ENCODE measurements around the gene CXCL8.
A peak's percentile ranks its signal among the peaks of the same experiment; 100 is the strongest.

CXCL8 gene

DNA sequence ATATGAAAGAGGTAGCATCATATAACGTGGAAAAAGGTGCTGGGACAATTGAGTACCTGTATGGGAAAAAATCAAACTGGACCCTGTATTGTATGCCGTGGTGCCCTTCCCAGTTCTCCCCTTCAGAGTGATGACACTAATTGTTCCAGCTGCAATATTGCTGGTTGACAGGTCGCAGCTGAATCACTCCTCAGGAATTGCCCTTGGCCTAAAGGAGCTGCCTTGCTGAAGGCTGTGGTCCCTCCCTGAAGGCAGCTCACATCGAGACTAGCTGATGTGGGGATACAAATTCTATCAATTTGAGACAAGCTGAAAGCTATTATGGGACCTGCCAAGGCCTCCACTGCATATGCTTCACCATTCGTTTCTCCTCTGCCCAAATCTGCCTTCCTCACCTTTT, 39.3 kb upstream of the CXCL8 start:
- no peak for DNase-seq (ENCODE audit: low read depth)
- TF ChIP-seq, protein P1, sequence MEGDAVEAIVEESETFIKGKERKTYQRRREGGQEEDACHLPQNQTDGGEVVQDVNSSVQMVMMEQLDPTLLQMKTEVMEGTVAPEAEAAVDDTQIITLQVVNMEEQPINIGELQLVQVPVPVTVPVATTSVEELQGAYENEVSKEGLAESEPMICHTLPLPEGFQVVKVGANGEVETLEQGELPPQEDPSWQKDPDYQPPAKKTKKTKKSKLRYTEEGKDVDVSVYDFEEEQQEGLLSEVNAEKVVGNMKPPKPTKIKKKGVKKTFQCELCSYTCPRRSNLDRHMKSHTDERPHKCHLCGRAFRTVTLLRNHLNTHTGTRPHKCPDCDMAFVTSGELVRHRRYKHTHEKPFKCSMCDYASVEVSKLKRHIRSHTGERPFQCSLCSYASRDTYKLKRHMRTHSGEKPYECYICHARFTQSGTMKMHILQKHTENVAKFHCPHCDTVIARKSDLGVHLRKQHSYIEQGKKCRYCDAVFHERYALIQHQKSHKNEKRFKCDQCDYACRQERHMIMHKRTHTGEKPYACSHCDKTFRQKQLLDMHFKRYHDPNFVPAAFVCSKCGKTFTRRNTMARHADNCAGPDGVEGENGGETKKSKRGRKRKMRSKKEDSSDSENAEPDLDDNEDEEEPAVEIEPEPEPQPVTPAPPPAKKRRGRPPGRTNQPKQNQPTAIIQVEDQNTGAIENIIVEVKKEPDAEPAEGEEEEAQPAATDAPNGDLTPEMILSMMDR (IDR thresholded peaks at IDR 0.05; ENCODE audit: control insufficient read depth, insufficient read depth, low read depth, low read length, missing control alignments), result no peak
- no peak overlapping the region for H3K4me3 ChIP-seq (ENCODE audit: control insufficient read depth, low read depth, low read length)

DNA sequence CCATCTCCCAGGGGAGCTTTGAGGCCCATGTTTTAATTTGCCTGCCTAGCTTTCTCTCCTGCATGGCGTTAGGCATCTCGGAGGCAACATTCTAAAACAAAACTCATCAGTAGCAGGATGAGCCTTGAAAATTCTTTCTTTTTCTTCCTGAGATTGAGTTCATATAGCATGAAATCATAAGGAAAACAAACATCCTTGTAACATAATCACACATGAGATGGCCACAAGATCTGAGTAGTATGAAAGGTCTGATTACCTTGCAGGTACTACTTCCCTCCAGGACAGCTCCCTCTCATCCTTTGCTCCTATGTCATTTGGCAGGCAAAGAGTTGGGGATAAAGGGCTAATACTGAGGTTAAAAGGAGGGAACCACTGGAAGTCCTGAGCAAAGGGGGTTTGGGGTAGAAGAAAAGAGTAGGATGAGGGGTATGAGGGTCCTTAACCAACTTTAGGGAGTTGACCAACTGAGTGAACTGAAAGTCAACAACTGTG, 37.5 kb upstream of the CXCL8 start:
- H3K4me3 ChIP-seq (ENCODE audit: control insufficient read depth, low read depth, low read length), result no peak overlapping the region
- DNase-seq (ENCODE audit: low read depth), result no peak
- TF ChIP-seq, protein P1 (IDR thresholded peaks at IDR 0.05; ENCODE audit: control insufficient read depth, insufficient read depth, low read depth, low read length, missing control alignments), result no peak

DNA sequence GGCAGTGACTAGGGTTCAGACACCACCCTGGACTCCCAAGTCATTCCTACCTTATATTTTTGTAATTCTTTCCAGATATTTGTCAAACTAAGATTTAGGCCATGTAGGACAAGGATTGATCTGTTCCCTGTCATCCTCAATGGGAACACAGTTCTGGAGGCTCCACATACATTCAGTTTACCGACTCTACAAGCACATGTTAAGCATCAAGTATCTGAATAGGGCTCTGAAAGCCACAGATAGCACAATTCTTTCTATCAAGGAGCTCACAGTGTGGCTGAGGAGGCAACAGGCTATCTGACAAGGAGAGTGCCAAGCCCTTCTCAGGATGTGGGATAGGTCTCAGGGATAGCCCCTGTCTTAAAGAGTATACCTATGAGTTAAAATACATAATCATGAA, 37.0 kb upstream of the CXCL8 start:
- H3K4me3 ChIP-seq (ENCODE audit: control insufficient read depth, low read depth, low read length), result no peak overlapping the region
- DNase-seq (ENCODE audit: low read depth), result no peak
- TF ChIP-seq, protein P1 (IDR thresholded peaks at IDR 0.05; ENCODE audit: control insufficient read depth, insufficient read depth, low read depth, low read length, missing control alignments), result no peak

DNA sequence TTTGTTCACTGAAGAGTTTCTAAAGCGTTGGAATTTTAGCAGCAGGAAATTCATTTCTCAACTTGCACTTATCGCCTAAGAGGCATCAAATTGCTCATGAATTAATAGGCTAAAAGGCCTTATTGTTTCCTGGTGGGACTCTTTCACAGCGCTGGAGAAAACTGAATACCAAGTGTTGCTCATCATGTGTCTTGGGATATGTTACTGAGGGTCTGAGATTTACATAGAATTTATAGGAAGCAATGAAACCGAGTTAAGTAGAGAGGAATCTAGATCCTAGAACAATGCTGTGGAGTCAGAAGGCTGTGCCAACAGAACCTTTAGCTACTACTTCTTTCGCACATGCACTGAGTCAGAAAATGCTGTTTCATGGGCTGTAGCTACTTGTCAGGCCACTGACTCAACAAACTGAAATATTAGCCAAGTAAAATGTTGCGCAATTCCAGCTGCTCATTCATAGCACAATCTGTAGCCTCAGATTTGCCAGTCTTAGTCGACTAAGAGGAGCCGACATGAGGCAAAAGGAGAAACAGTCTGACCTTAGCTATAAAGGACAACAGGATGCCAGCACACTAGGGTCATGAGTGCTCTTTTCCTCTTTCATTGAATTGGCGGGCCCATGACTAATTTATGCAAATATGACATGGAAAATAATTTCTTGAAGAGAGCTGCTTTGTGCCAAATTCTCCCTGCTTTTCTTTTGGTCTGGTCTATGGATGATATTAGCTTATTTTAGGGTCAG, 35.9 kb upstream of the CXCL8 start:
- DNase-seq (ENCODE audit: low read depth), result peak; percentile 99
- no peak overlapping the region for H3K4me3 ChIP-seq (ENCODE audit: control insufficient read depth, low read depth, low read length)
- TF ChIP-seq, protein P1 (IDR thresholded peaks at IDR 0.05; ENCODE audit: control insufficient read depth, insufficient read depth, low read depth, low read length, missing control alignments), result no peak

DNA sequence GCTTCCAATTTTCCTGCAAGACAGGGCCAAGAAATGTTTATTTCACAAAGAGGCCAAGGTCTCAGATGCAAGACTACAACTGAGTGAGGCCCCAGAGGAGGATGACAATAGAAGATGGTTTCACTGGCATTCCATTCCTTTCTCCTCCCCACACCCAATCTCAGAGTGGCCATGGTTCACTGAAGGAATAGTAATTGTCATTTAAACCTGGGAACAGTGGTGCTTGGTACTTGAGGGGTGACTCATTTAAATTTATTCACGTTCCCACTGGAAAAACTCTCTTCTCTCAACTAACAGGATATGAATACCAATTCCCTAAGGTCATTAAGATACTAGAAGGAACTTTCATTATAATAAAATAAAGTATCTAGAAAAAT, 35.3 kb upstream of the CXCL8 start:
- no peak for DNase-seq (ENCODE audit: low read depth)
- H3K4me3 ChIP-seq (ENCODE audit: control insufficient read depth, low read depth, low read length), result no peak overlapping the region

DNA sequence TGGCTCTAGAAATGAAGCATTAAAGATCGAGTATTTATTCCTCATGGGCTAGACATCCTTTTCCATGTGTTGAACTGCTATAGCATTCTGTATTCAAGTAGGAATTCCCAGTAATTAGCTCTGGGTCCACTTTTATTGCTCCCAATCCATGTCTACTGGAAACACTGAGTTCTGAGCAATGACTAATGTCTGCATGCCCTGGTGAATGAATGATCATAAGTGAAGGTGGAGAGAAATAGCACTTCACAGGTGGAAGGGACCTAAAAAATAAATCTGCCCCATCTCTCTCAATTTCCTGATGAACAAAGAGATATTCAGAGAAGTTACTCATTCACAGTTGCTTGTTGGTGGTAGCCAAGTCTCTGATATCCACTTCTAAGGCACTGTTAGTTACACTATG, 34.6 kb upstream of the CXCL8 start:
- TF ChIP-seq, protein P1 (IDR thresholded peaks at IDR 0.05; ENCODE audit: control insufficient read depth, insufficient read depth, low read depth, low read length, missing control alignments), result no peak
- DNase-seq (ENCODE audit: low read depth), result no peak
- H3K4me3 ChIP-seq (ENCODE audit: control insufficient read depth, low read depth, low read length), result no peak overlapping the region

More for the DNA sequence above, 35.3 kb upstream of the CXCL8 start:
- TF ChIP-seq, protein P1 (IDR thresholded peaks at IDR 0.05; ENCODE audit: control insufficient read depth, insufficient read depth, low read depth, low read length, missing control alignments), result no peak
